Activated T-cell treated with anti-CD3 and anti-CD28 coated beads for 4 hours (primary cell): Measurements from ENCODE around the gene VMO1.

Experiments used
- DNase-seq: peaks from one replicate; pipeline ENCODE4 v3.0.0-alpha.2; 2020

VMO1 gene

GRCh38 chr17:4751932-4752331 is 34.2 kb downstream of the VMO1 start:
- DNase-seq, result no peak

- no peak for DNase-seq
Measured at GRCh38 chr17:4750606-4751005, 35.6 kb downstream of the VMO1 start.

GRCh38 chr17:4748686-4749085 is 37.5 kb downstream of the VMO1 start:
- DNase-seq, result no peak

- DNase-seq, result no peak
Measured at GRCh38 chr17:4747847-4748246, 38.3 kb downstream of the VMO1 start.

GRCh38 chr17:4744999-4745969 is 40.9 kb downstream of the VMO1 start:
- DNase-seq, result no peak

- no peak for DNase-seq
Measured at GRCh38 chr17:4743898-4744297, 42.3 kb downstream of the VMO1 start.

GRCh38 chr17:4743216-4743615 is 42.9 kb downstream of the VMO1 start:
- DNase-seq, result no peak

- no peak for DNase-seq
Measured at GRCh38 chr17:4742629-4743028, 43.5 kb downstream of the VMO1 start.

- DNase-seq, result no peak
Measured at GRCh38 chr17:4742133-4742532, 44.0 kb downstream of the VMO1 start.

- DNase-seq, result no peak
Measured at GRCh38 chr17:4741544-4741943, 44.6 kb downstream of the VMO1 start.

- DNase-seq, result no peak
Measured at GRCh38 chr17:4740584-4740983, 45.6 kb downstream of the VMO1 start.

GRCh38 chr17:4740025-4740351 is 46.2 kb downstream of the VMO1 start:
- DNase-seq, result no peak

- DNase-seq, result peak; percentile 46
Measured at GRCh38 chr17:4739122-4740024, 46.8 kb downstream of the VMO1 start, which contains the start of the genes CXCL16 and ZMYND15. Gene CXCL16 (minus strand): TSS chr17:4739928. CDS start chr17:4739339, 589 bp downstream. Gene ZMYND15 (plus strand): TSS chr17:4739833. CDS start chr17:4740549, 716 bp downstream.

- peak; percentile 5 for DNase-seq
Measured at GRCh38 chr17:4738136-4739121, 47.7 kb downstream of the VMO1 start.

GRCh38 chr17:4735876-4736651 is 50.1 kb downstream of the VMO1 start:
- DNase-seq, result no peak
